Hepatocyte (in vitro differentiated cells): ENCODE results near the gene TRIM63.

Experiments used
- CTCF ChIP-seq: fragments of 200-600 bp; sonication (generic); IDR thresholded peaks from 2 replicates; pipeline ENCODE4 v1.5.1; 2016; ENCODE audit warnings: antibody characterized with exemption, mild to moderate bottlenecking; ENCODE audit not compliant: poor library complexity
- EZH2 ChIP-seq: fragments of 200-600 bp; sonication (generic); IDR thresholded peaks from 2 replicates; pipeline ENCODE4 v1.6.1; 2016; ENCODE audit warnings: antibody characterized with exemption, mild to moderate bottlenecking, borderline replicate concordance
- EZH2phosphoT487 ChIP-seq: fragments of 200-600 bp; sonication (generic); IDR thresholded peaks from one replicate; pipeline ENCODE4 v1.6.1; 2018; ENCODE audit warnings: antibody characterized with exemption, mild to moderate bottlenecking, low read depth, moderate library complexity; ENCODE audit not compliant: unreplicated experiment, severe bottlenecking

- TF ChIP-seq CTCF, result no peak
- TF ChIP-seq EZH2, result no peak
- TF ChIP-seq EZH2phosphoT487, result no peak
These were observed 28.5 kb downstream of the TRIM63 start for GRCh38 chr1:26038904-26039303.
